Activated naive CD4-positive, alpha-beta T cell treated with Interleukin-2 at 50 U/mL for 16 hours (primary cell): ENCODE measurements around the gene RASGRF2.
"Not testable (repeated sequence)": the region's sequence is repeated elsewhere in the genome, so short reads cannot be mapped to it uniquely, and the experiment has no call there.

Source experiments
- DNase-seq: peaks from one replicate; pipeline ENCODE4 v3.0.0-alpha.2; 2020

RASGRF2 gene

GRCh38 chr5:81023261-81023970, 63.3 kb downstream of the RASGRF2 start:
- DNase-seq: no peak

- DNase-seq: no peak
Measured at GRCh38 chr5:81027481-81028058, 67.4 kb downstream of the RASGRF2 start.

- not testable (repeated sequence) for DNase-seq
Measured at GRCh38 chr5:81028888-81029287, 68.7 kb downstream of the RASGRF2 start.

- not testable (repeated sequence) for DNase-seq
Measured at GRCh38 chr5:81029736-81030135, 69.6 kb downstream of the RASGRF2 start.

GRCh38 chr5:81030236-81031034, 70.3 kb downstream of the RASGRF2 start:
- DNase-seq: not testable (repeated sequence)

- no peak for DNase-seq
Measured at GRCh38 chr5:81035522-81035921, 75.4 kb downstream of the RASGRF2 start.

GRCh38 chr5:81038495-81038894, 78.3 kb downstream of the RASGRF2 start:
- DNase-seq: no peak

- no peak for DNase-seq
Measured at GRCh38 chr5:81044868-81045267, 84.7 kb downstream of the RASGRF2 start.

- DNase-seq: no peak
Measured at GRCh38 chr5:81045389-81045807, 85.2 kb downstream of the RASGRF2 start.

GRCh38 chr5:81046041-81046440, 85.9 kb downstream of the RASGRF2 start:
- DNase-seq: no peak

GRCh38 chr5:81052325-81052724, 92.2 kb downstream of the RASGRF2 start:
- no peak for DNase-seq

GRCh38 chr5:81053282-81053681, 93.1 kb downstream of the RASGRF2 start:
- not testable (repeated sequence) for DNase-seq

GRCh38 chr5:81058121-81058520, 98.0 kb downstream of the RASGRF2 start:
- DNase-seq: no peak

- no peak for DNase-seq
Measured at GRCh38 chr5:81065492-81065891, 105.3 kb downstream of the RASGRF2 start.

GRCh38 chr5:81066102-81066501, 105.9 kb downstream of the RASGRF2 start:
- no peak for DNase-seq

GRCh38 chr5:81067406-81067805, 107.2 kb downstream of the RASGRF2 start:
- DNase-seq: no peak

GRCh38 chr5:81068063-81068462, 107.9 kb downstream of the RASGRF2 start:
- DNase-seq: no peak

GRCh38 chr5:81068635-81069034, 108.5 kb downstream of the RASGRF2 start:
- DNase-seq: no peak

GRCh38 chr5:81069990-81070389, 109.8 kb downstream of the RASGRF2 start:
- no peak for DNase-seq

- DNase-seq: no peak
Measured at GRCh38 chr5:81070571-81071255, 110.5 kb downstream of the RASGRF2 start.

- DNase-seq: no peak
Measured at GRCh38 chr5:81075041-81075440, 114.9 kb downstream of the RASGRF2 start.

GRCh38 chr5:81077105-81077504, 116.9 kb downstream of the RASGRF2 start:
- no peak for DNase-seq

GRCh38 chr5:81078930-81079329, 118.8 kb downstream of the RASGRF2 start:
- DNase-seq: no peak
